Endothelial cell of umbilical vein (primary cell): Measurements from ENCODE around the gene S1PR4. TPM values are rescaled to one million over a fixed set of nuclear protein-coding genes. Genes with fewer than 3 reads are reported as not detected.

Experiments
- BruUV-seq: library from RNA; stranded (reverse); fragments of 400-500 nt; replicated peaks from 2 replicates; lab custom pipeline; 2021; lab: Mats Ljungman, UMichigan
- CTCF ChIA-PET: fragments of 300-600, 350-600 bp; sonication (Branson Sonifier 250); formaldehyde crosslinking; loops from one replicate; lab custom pipeline; 2021; ENCODE audit warnings: antibody characterized with exemption, inconsistent platforms; lab: Charles Lee
- POLR2A ChIA-PET: fragments of 300-600, 350-600 bp; sonication (Branson Sonifier 250); formaldehyde crosslinking; loops from one replicate; lab custom pipeline; 2021; ENCODE audit warnings: antibody characterized with exemption, inconsistent platforms; lab: Charles Lee
- DNase-seq: peaks from one replicate; pipeline ENCODE4 v3.0.0-alpha.2; 2011; ENCODE audit warnings: low read depth, low spot score
- FAIRE-seq: peaks from 2 replicates; lab custom pipeline; 2011; peaks lifted over from hg19 to GRCh38; lab: Jason Lieb, UNC
- H2AFZ ChIP-seq: 2 replicates; pipeline ENCODE4 v1.6.0; 2012; ENCODE audit warnings: low read depth, low read length, control low read depth, inconsistent platforms
- H3K27ac ChIP-seq: 2 replicates; pipeline ENCODE4 v1.5.1; 2011; ENCODE audit warnings: low read depth, mild to moderate bottlenecking, control low read depth, low read length, moderate library complexity; ENCODE audit not compliant: insufficient read depth
- H3K27me3 ChIP-seq, 2 experiments: 2 replicates each; pipeline versions ENCODE4 v1.6.0 to v1.6.1; 2011; ENCODE audit warnings: low read length in 2 of 2, mixed read lengths in 1 of 2; ENCODE audit not compliant: control insufficient read depth in 2 of 2, insufficient read depth in 2 of 2
- H3K36me3 ChIP-seq, 2 experiments: 2 replicates in 1 of 2; 3 replicates in 1 of 2; pipeline ENCODE4 v1.5.1; 2011; ENCODE audit warnings: low read length in 2 of 2, mild to moderate bottlenecking in 1 of 2, moderate library complexity in 1 of 2; ENCODE audit not compliant: control insufficient read depth in 2 of 2, insufficient read depth in 2 of 2; ENCODE audit errors: extremely low read depth in 1 of 2
- H3K4me1 ChIP-seq: 3 replicates; pipeline ENCODE4 v1.5.1; 2011; ENCODE audit warnings: mild to moderate bottlenecking, low read length; ENCODE audit not compliant: control insufficient read depth, insufficient read depth; ENCODE audit errors: extremely low read depth
- H3K4me2 ChIP-seq: 2 replicates; pipeline ENCODE4 v1.6.1; 2011; ENCODE audit warnings: low read length, control low read depth, mixed read lengths; ENCODE audit not compliant: insufficient read depth
- H3K4me3 ChIP-seq, 3 experiments: fragments of 200-600 bp in 1 of 3; sonication (generic), shearing (Covaris generic) in 1 of 3; replicated peaks in 1 of 3; 2 replicates each; pipeline ENCODE4 v1.5.1; 2011 to 2016; ENCODE audit warnings: control low read depth in 3 of 3, low read length in 3 of 3, mild to moderate bottlenecking in 2 of 3, inconsistent platforms in 1 of 3, low read depth in 1 of 3, moderate library complexity in 1 of 3; ENCODE audit not compliant: insufficient read depth in 1 of 3
- H3K79me2 ChIP-seq: 2 replicates; pipeline ENCODE4 v1.6.0; 2012; ENCODE audit warnings: low read length, inconsistent platforms; ENCODE audit not compliant: control insufficient read depth, insufficient read depth
- H3K9ac ChIP-seq: replicated peaks from 2 replicates; pipeline ENCODE3; 2011; ENCODE audit warnings: low read length, control low read depth; ENCODE audit not compliant: insufficient read depth; ENCODE audit errors: extremely low read depth
- H3K9me1 ChIP-seq: replicated peaks from 3 replicates; pipeline ENCODE4 v1.6.0; 2011; ENCODE audit warnings: mild to moderate bottlenecking, low read length; ENCODE audit not compliant: control insufficient read depth, insufficient read depth; ENCODE audit errors: extremely low read depth
- H3K9me3 ChIP-seq: replicated peaks from 2 replicates; pipeline ENCODE4 v1.5.1; 2012; ENCODE audit warnings: low read length, inconsistent platforms; ENCODE audit not compliant: control insufficient read depth, insufficient read depth
- H4K20me1 ChIP-seq: replicated peaks from 2 replicates; pipeline ENCODE3; 2011; ENCODE audit warnings: mild to moderate bottlenecking, low read length; ENCODE audit not compliant: control insufficient read depth, insufficient read depth; ENCODE audit errors: extremely low read depth
- EZH2 ChIP-seq: IDR thresholded peaks from 2 replicates; pipeline ENCODE4 v1.6.1; 2012; ENCODE audit warnings: borderline replicate concordance, low read depth, mild to moderate bottlenecking, moderate library complexity, low read length, inconsistent platforms; ENCODE audit not compliant: severe bottlenecking
- FOS ChIP-seq: IDR thresholded peaks from 2 replicates; pipeline ENCODE4 v1.6.1; 2011; ENCODE audit warnings: mild to moderate bottlenecking, low read length, moderate library complexity, borderline replicate concordance; ENCODE audit not compliant: insufficient read depth
- GATA2 ChIP-seq: IDR thresholded peaks from 2 replicates; pipeline ENCODE4 v1.7.0; 2011; ENCODE audit warnings: low read depth, mild to moderate bottlenecking, moderate library complexity, mixed read lengths, low read length; ENCODE audit not compliant: insufficient read length, insufficient read depth
- JUN ChIP-seq: IDR thresholded peaks from 2 replicates; pipeline ENCODE4 v1.6.1; 2011; ENCODE audit warnings: borderline replicate concordance, low read depth; ENCODE audit not compliant: insufficient read length, insufficient read depth
- MYC ChIP-seq: IDR thresholded peaks from one replicate; pipeline ENCODE4 v1.6.1; 2011; ENCODE audit warnings: mild to moderate bottlenecking, low read depth, low read length
- POLR2A ChIP-seq: IDR thresholded peaks from 2 replicates; pipeline ENCODE4 v1.6.1; 2012; ENCODE audit warnings: low read depth, mild to moderate bottlenecking, control low read depth, low read length
- POLR2AphosphoS5 ChIP-seq: IDR thresholded peaks from 2 replicates; pipeline ENCODE4 v1.6.1; 2012; ENCODE audit warnings: low read depth, mild to moderate bottlenecking, control low read depth, low read length, moderate library complexity; ENCODE audit not compliant: insufficient read depth
- dilution Hi-C: fragments of 300-500 bp; cut with MboI; formaldehyde crosslinking; loops from one replicate; pipeline ENCODE4 v1.15.0; 2019; ENCODE audit warnings: low sequenced_read_pairs; ENCODE audit not compliant: extremely low pct_ligation_motif_present
- intact Hi-C: fragments of 100-400 bp; cut with micrococcal nuclease; formaldehyde crosslinking; loops from one replicate; pipeline ENCODE4 v1.10.0; 2022
- polyA plus RNA-seq, 4 experiments: library from polyadenylated mRNA; depleted of rRNA in 3 of 4; stranded (reverse) in 3 of 4; unstranded in 1 of 4; fragments of >200 nt; gene quantifications; 2 replicates each; pipeline versions ENCODE4 v1.2.1 to v1.2.3, GENCODE V29; 2011 to 2012; ENCODE audit warnings: missing spikeins in 1 of 4
- total RNA-seq: library from RNA; stranded (reverse); gene quantifications from 2 replicates; pipeline ENCODE4 v1.2.3, GENCODE V29; 2021
- TF ChIP-seq, protein P1 (sequence below), 2 donors: IDR thresholded peaks; 1 replicate in 1 of 2; 2 replicates in 1 of 2; pipeline ENCODE4 v1.5.1; 2011; ENCODE audit warnings: low read length in 2 of 2, mild to moderate bottlenecking in 2 of 2, moderate library complexity in 2 of 2, control low read depth in 1 of 2, inconsistent platforms in 1 of 2, low read depth in 1 of 2; ENCODE audit not compliant: insufficient read depth in 1 of 2; ENCODE audit errors: extremely low read depth in 1 of 2
- TF ChIP-seq, protein P2 (sequence below): IDR thresholded peaks from 2 replicates; pipeline ENCODE4 v1.6.1; 2011; ENCODE audit not compliant: insufficient read depth, insufficient read length

Gene S1PR4
- total and polyA plus RNA-seq, 2 donors (not counting 3 experiments of a cell fraction or from before 2014, with no cell fraction given): 1.7 to 2.5 TPM

DNA sequence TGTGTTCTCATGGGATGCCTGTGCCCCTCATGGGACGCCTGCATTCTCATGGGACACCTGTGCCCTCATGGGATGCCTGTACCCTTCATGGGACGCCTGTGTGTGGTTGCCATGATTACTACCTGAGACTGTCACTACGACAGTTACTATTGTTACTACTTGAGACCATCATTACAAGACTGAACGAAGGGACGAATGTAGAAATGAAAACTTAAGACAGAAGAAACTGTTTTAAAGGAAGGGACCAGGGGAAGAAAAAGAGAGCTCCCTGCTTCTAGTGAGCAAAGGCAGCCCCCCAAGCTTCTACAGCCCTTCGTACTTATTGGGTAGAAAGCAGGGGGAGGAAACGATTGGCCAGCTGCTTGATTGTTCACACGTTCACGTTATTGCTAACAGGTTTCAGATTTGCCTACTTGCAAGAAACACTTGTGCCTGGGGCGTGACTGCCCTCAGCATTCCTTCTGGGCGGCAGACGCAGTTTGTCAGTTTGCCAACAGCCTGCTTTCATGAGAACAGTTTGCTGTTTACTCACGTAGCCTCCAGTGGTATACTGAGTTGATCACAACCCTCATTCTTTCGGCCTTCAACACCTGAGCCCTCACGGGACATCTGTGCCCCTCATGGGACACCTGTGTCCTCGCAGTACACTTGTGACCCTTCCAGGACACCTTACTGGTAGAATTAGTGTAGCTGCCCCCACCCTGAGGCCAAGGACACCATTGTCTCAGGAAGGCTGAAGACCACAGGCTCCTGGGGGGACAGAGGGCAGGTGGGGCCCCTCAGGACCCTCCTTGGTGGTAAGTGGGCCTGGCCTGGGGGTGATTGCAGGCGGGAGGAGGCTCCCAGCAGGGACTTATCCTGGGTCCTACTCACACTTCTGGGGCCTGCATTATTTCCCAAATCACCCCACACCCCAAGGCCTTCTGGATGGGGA lies 2.5 kb upstream of the S1PR4 start:
- intact Hi-C loops (no loop called here), dilution Hi-C loops (no loop called here)
- no peaks in the 10 kb centered on the region for H3K9me1 ChIP-seq
- ChIA-PET POLR2A (no interaction called here), CTCF (interaction anchor here (0.9 to 1.3 kb wide), 2 partner anchors 47 to 72 kb away, joined by 3 read pairs; no protein-coding TSS in a partner anchor)
- no peak for DNase-seq
- H3K9me3 ChIP-seq: no peaks in the 10 kb centered on the region
- no peaks in the 10 kb centered on the region for H4K20me1 ChIP-seq
- BruUV-seq: no TSS peak
- H3K27me3 ChIP-seq: no peaks in the 10 kb centered on the region
- no peak overlapping the region for H2AFZ ChIP-seq
- H3K79me2 ChIP-seq: no peaks in the 10 kb centered on the region
- no peak overlapping the region for H3K27ac ChIP-seq
- peaks cover 6% of the 10 kb centered on the region for H3K4me1 ChIP-seq
- no peaks in the 10 kb centered on the region for H3K36me3 ChIP-seq
- TF ChIP-seq, protein P1, sequence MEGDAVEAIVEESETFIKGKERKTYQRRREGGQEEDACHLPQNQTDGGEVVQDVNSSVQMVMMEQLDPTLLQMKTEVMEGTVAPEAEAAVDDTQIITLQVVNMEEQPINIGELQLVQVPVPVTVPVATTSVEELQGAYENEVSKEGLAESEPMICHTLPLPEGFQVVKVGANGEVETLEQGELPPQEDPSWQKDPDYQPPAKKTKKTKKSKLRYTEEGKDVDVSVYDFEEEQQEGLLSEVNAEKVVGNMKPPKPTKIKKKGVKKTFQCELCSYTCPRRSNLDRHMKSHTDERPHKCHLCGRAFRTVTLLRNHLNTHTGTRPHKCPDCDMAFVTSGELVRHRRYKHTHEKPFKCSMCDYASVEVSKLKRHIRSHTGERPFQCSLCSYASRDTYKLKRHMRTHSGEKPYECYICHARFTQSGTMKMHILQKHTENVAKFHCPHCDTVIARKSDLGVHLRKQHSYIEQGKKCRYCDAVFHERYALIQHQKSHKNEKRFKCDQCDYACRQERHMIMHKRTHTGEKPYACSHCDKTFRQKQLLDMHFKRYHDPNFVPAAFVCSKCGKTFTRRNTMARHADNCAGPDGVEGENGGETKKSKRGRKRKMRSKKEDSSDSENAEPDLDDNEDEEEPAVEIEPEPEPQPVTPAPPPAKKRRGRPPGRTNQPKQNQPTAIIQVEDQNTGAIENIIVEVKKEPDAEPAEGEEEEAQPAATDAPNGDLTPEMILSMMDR (IDR thresholded peaks at IDR 0.05; ENCODE audit: extremely low read depth in 1 of 2, insufficient read depth in 1 of 2, low read depth in 1 of 2, low read length in 2 of 2): no peak
- TF ChIP-seq EZH2 (no peak), FOS (no peak), POLR2AphosphoS5 (no peak), MYC (no peak), JUN (no peak), GATA2 (no peak), POLR2A (no peak)
- TF ChIP-seq, protein P2, sequence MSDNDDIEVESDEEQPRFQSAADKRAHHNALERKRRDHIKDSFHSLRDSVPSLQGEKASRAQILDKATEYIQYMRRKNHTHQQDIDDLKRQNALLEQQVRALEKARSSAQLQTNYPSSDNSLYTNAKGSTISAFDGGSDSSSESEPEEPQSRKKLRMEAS: no peak
- H3K9ac ChIP-seq: no peak overlapping the region
- no peak overlapping the region for H3K4me2 ChIP-seq
- no peak for FAIRE-seq
- no peak overlapping the region for H3K4me3 ChIP-seq
